ENCODE results near the gene C8G. TPM values are rescaled to one million over a fixed set of nuclear protein-coding genes. Genes with fewer than 3 reads are reported as not detected.

Gene C8G
- total RNA-seq, 1 donor from 2014 or later, result 110 TPM

DNA sequence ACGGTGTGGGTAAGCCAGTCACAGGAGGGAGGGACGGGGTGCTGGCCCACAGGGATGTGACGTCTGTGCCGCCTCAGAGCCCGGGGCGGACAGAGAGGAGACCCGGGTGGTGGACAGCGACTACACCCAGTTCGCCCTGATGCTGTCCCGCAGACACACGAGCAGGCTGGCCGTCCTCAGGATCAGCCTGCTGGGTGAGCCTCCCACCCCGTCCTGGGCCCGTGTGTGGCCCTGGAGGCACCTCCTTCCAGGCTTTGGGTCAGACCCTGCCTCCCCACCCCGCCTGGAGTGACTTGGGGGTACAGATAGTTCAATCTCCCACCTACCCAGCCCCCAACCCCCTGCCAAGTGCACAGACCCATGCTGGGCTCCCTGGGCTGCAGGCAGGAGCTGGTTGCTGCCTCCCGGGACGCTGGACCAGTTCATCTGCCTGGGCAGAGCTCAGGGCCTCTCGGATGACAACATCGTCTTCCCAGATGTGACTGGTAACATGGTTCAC lies 8.8 kb downstream of the C8G start:
- DNase-seq (ENCODE audit: low spot score), result no peak

GRCh38 chr9:136954270-136955083 lies 9.4 kb downstream of the C8G start:
- DNase-seq (ENCODE audit: low spot score), result no peak

GRCh38 chr9:136955202-136955942 lies 10.3 kb downstream of the C8G start:
- DNase-seq (ENCODE audit: low spot score), result no peak

DNA sequence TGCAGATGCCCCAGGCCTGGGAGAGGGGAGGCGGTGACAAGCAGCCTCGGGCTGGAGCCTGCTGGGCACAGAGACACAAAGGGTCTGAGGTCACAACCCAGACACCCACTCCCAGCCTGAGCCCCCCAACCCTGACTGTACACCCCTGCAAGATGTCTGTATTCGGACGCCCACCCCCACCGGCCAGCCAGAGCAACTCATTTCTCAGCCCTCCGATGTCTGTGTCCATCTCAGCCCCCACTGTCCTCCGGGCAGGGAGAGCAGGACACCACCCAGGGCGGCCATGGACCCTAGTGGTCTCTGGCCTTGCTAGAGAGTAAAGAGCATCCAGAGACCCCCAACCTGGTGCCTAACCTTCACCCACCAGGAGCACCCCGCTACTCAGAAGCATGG lies 10.9 kb downstream of the C8G start:
- DNase-seq (ENCODE audit: low spot score), result no peak

- DNase-seq (ENCODE audit: low spot score), result no peak
Observed at GRCh38 chr9:136956604-136957003, 11.6 kb downstream of the C8G start.

- no peak for DNase-seq (ENCODE audit: low spot score)
Observed at GRCh38 chr9:136957461-136957860, 12.4 kb downstream of the C8G start.

- no peak for DNase-seq (ENCODE audit: low spot score)
Observed at GRCh38 chr9:136957901-136958300, 12.9 kb downstream of the C8G start.

GRCh38 chr9:136958473-136958872 lies 13.4 kb downstream of the C8G start:
- DNase-seq (ENCODE audit: low spot score), result no peak

GRCh38 chr9:136958898-136959850 lies 14.1 kb downstream of the C8G start:
- DNase-seq (ENCODE audit: low spot score), result no peak

DNA sequence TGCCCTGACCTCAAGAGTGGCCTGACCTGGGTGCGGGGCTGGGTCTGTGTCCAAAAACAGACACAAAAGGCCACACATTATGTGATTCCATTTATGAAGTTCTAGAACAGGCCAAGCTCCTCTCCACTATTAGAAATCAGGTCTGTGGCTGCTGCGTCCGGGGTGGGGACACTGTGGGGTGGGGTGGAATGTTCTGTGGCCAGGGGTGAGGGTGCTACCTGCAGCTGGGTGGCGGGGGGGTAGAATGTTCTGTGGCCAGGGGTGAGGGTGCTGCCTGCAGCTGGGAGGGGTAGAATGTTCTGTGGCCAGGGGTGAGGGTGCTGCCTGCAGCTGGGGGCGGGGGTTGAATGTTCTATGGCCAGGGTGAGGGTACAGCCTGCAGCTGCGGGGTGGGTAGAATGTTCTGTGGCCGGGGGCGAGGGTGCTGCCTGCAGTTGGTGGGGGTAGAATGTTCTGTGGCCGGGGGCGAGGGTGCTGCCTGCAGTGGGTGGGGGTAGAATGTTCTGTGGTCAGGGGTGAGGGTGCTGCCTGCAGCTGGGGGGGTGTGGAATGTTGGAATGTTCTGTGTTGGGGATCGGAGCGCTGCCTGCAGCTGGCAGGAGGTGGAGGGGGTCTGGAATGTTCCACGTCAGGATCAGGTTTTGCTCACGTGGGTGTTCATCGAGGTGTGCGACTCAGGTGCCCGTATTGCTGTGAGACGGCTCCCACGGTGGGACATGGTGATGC lies 15.3 kb downstream of the C8G start:
- no peak for DNase-seq (ENCODE audit: low spot score)

GRCh38 chr9:136960938-136961275 lies 15.9 kb downstream of the C8G start:
- DNase-seq (ENCODE audit: low spot score), result no peak

DNA sequence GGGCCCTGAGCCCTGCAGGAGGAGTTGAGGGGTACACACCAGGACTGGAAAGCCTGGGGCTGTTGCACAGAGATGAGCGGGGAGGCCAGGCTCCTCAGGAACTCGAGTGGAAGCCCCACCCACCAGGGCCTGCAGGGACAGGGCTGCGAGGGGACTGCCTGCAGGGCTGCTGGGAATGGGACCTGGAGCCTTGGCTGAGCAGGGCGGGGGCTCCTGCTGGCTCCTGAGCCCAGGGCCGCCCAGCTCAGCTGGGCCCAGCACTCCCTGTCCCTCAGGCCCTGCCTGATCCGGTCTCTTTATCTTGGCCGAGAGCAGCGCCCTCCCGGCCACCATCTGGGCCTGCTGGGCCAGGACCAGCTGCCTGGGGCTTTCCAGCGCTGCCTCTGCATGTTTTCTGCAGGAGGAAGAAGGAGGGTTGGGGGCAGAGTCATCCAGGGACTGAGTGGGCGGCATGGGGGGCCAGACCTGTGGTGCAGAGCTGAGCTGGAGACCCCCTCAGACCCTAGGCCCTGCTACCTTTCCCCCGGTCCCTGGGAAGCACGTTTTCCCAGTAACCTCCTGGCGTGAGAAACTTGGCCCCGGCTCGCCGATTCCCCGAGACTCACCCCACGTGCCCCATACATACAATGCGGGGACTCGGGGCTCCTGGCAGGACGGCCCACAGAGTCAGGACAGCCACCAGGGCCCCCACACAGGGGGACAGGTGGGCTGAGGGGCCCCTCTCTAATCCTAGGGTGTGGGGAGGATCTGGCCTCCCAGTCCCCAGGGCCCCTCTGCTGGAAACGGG lies 16.4 kb downstream of the C8G start:
- no peak for DNase-seq (ENCODE audit: low spot score)

DNA sequence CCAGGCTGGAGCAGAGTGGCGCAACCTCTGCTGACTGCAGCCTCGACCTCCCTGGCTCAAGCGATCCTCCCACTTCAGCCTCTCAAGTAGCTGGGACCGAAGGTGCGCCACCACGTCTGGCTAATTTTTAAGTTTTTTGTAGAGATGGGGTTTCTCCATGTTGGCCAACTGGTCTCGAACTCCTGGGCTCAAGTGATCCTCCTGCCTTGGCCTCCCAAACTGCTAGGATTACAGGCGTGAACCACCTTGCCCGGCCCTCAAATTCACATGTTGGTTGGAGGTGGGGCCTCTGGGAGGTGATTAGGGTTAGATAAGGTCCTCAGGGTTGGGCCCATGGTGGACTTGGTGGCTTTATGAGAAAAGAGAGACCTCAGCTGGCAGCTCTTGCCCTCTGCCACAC lies 17.1 kb downstream of the C8G start:
- DNase-seq (ENCODE audit: low spot score), result no peak

GRCh38 chr9:136962701-136963248 lies 17.7 kb downstream of the C8G start:
- no peak for DNase-seq (ENCODE audit: low spot score)

- DNase-seq (ENCODE audit: low spot score), result no peak
Observed at GRCh38 chr9:136963341-136963740, 18.3 kb downstream of the C8G start.

DNA sequence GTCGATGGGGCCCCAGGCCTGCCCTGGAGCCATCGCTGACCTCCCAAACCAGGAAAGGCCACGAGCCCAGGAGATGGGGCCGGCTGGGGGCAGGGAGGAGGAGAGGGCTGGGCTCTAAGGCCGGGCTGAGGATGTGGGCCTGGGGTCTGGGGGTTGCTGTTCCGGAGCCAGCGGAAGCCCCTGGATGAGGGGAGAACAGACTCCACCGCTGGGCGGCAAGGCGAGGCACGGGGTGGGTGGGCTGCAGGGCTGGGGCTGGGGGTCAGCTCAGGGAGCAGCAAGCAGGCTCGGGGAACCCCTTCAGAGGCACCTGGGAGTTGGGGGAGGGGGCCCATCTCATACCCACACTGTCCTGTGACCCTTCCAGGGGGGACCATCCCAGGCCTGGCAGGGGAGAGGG lies 18.7 kb downstream of the C8G start:
- no peak for DNase-seq (ENCODE audit: low spot score)

- DNase-seq (ENCODE audit: low spot score), result no peak
Observed at GRCh38 chr9:136964171-136964689, 19.2 kb downstream of the C8G start.

GRCh38 chr9:136964833-136965422 lies 19.9 kb downstream of the C8G start:
- no peak for DNase-seq (ENCODE audit: low spot score)

- DNase-seq (ENCODE audit: low spot score), result no peak
Observed at GRCh38 chr9:136965771-136966484, 20.9 kb downstream of the C8G start.
